Right ventricle myocardium inferior (tissue), 1 donor: ENCODE results near the gene ZNF335. TPM values are rescaled to one million over a fixed set of nuclear protein-coding genes. Genes with fewer than 3 reads are reported as not detected.
"Not testable (repeated sequence)": the region's sequence is repeated elsewhere in the genome, so short reads cannot be mapped to it uniquely, and the experiment has no call there.

Experiments
- ATAC-seq: fragments of 200-7000 bp; cut with Tn5 transposase; one replicate; pipeline ENCODE4 v1.9.1; 2020; ENCODE audit warnings: mild to moderate bottlenecking, moderate library complexity
- DNase-seq: peaks from one replicate; pipeline ENCODE4 v3.0.0; 2021; ENCODE audit errors: missing footprints
- intact Hi-C: fragments of 100-400 bp; cut with DNase I; formaldehyde crosslinking; loops from one replicate; pipeline ENCODE4 v1.11.0; 2022
- total RNA-seq: library from RNA; stranded (reverse); fragmentation: NEBNext Ultra II Directional; extraction: Animal tissue kit (Norgen Biotek cat#: 25700); gene quantifications from one replicate; pipeline ENCODE4 v1.2.1, GENCODE V29; 2021
- donor health status: DM: no; HTN: yes; CAD: no; lungs with severe emphysema.

ZNF335 gene
- total RNA-seq, 1 donor from 2014 or later, result 9.7 TPM

DNA sequence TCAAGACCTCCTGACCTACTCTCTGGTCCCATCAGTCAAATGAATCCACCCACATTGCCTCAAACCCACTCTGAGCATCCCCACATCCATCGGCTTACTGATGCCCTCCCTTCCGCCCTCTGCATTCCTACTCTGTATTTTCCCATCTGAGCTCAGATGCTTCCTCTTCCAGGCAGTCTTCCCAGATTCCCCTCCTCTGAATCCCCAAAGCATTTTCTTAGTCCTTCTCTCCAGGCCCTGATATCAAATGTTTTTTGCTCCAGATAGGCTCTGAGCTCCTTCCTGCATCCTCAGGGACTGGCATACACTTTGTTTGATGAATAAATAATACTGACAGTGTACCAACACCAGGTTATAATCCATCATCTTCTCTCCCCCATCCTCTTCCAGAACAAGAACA is 63.9 kb downstream of the ZNF335 start:
- intact Hi-C loops, result no loop called here
- DNase-seq (no peak), ATAC-seq (no peak)

DNA sequence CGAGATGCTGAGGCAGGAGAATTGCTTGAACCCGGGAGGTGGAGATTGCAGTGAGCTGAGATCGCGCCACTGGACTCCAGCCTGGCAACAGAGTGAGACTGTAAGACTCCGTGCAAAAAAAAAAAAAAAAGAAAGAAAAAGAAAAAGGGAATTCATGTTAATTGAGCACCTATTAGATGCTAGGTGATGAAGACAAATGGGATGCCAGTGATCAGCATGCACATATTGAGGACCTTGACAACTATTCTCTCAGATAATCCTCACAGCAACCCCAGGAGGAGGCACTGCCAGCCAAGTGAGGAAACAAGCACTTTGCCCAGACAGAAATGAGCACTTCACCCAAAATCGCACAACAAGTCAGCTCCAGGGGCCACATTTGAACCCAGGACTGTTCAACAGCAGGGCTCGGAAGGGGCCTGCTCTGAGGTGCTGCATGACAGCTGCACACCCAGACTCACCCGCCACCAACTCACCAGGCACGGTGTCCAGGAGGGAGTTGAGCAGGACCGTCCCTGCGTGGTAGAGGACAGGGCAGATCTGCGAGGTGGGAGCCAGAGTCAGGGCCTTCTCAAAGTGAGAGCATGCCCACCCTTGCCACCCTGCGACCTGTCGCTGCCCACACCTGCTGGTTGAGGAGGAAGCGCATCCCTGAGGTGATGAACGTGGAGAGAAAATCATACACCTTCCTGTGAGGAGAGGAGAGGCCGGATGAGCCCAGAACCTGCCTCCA is 64.6 kb downstream of the ZNF335 start:
- intact Hi-C loops, result no loop called here
- ATAC-seq, result no peak

GRCh38 chr20:45905505-45906079 is 66.4 kb downstream of the ZNF335 start:
- intact Hi-C loops, result no loop called here
- ATAC-seq (no peak), DNase-seq (no peak)

More for the DNA sequence above, 64.6 kb downstream of the ZNF335 start:
- DNase-seq, result no peak

GRCh38 chr20:45904583-45905504 is 67.2 kb downstream of the ZNF335 start:
- ATAC-seq, result no peak
- intact Hi-C loops, result no loop called here
- no peak for DNase-seq

DNA sequence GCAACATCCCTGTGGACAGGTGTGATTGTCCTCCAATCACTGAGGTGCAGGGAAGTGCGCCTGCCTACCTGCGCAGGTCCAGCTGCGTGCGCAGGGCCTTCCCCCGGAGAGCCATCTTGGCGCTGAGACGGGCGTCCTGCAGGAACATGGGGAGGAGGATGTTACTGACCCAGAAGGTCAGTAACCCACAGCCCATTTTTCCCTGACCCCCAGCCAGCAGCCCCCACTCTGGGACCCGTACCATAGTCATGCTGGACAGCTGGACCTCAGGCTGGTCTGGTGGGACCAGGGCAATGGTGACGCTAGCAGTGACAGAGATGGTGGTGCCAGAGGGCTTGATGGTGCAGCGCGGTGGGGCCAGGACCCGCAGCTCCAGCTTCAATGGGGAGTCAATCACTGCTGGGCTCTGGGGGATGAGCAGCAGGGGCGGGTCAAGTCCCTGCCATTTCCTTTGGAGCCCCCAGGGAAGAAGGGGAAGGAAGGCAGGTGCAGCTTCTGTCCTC is 69.8 kb downstream of the ZNF335 start:
- intact Hi-C loops, result no loop called here
- DNase-seq (no peak), ATAC-seq (no peak)

DNA sequence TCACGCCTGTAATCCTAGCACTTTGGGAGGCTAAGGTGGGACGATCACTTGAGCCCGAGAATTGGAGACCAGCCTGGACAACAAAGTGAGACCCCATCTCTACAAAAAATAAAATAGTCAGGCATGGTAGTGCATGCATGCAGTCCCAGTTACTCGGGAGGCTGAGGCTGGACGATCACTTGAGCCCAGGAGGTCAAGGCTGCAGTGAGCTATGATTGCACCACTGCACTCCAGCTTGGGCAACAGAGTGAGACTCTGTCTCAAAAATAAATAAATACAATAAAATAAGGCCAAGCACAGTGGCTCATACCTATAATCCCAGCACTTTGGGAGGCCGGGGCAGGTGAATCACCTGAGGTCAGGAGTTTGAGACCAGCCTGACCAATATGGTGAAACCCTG is 70.7 kb downstream of the ZNF335 start:
- ATAC-seq, intact Hi-C loops, DNase-seq: not testable (repeated sequence)

GRCh38 chr20:45899046-45899835 is 72.8 kb downstream of the ZNF335 start:
- intact Hi-C loops, result no loop called here
- DNase-seq (no peak), ATAC-seq (no peak)

Other genes with a start within 250 kb of the ZNF335 start
- not detected for gene SPINT4, start 249.9 kb downstream of the ZNF335 start, total RNA-seq
- gene WFDC3, start 180.3 kb downstream of the ZNF335 start, total RNA-seq, result 1.1 TPM
- gene DNTTIP1, start 180.2 kb downstream of the ZNF335 start, total RNA-seq, result 12.4 TPM
- gene UBE2C, start 159.6 kb downstream of the ZNF335 start, total RNA-seq, result 1.7 TPM
- gene TNNC2, start 144.9 kb downstream of the ZNF335 start, total RNA-seq, result not detected
- gene SNX21, start 138.4 kb downstream of the ZNF335 start, total RNA-seq, result 22.5 TPM
- 29.4 TPM for gene ACOT8, start 114.8 kb downstream of the ZNF335 start, total RNA-seq
- 2.1 TPM for gene ZSWIM3, start 114.6 kb downstream of the ZNF335 start, total RNA-seq
- gene ZSWIM1, start 91.0 kb downstream of the ZNF335 start, total RNA-seq, result 11.4 TPM
- 2.0 TPM for gene SPATA25, start 84.6 kb downstream of the ZNF335 start, total RNA-seq
- 5.0 TPM for gene NEURL2, start 81.0 kb downstream of the ZNF335 start, total RNA-seq
- gene CTSA, start 80.9 kb downstream of the ZNF335 start, total RNA-seq, result 113 TPM
- gene PLTP, start 60.0 kb downstream of the ZNF335 start, total RNA-seq, result 156 TPM
- gene PCIF1, start 37.5 kb downstream of the ZNF335 start, total RNA-seq, result 22.5 TPM
- 1.1 TPM for gene MMP9, start 36.7 kb upstream of the ZNF335 start, total RNA-seq
- not detected for gene SLC12A5, start 57.0 kb upstream of the ZNF335 start, total RNA-seq
- gene NCOA5, start 117.8 kb upstream of the ZNF335 start, total RNA-seq, result 19.4 TPM
- gene CD40, start 146.1 kb upstream of the ZNF335 start, total RNA-seq, result 8.0 TPM